Erythroblast (primary cell): Measurements from ENCODE around the gene SPATA12.

Experiments
- DNase-seq, 2 experiments: peaks; one replicate each; lab custom pipeline; 2025; lab: John Stamatoyannopoulos, UW
- GATA1 ChIP-seq: IDR thresholded peaks from 2 replicates; pipeline ENCODE4 v1.6.1; 2011; ENCODE audit warnings: low read depth, mild to moderate bottlenecking, control low read depth, low read length, moderate library complexity
- POLR2A ChIP-seq: IDR thresholded peaks from 2 replicates; pipeline ENCODE4 v1.6.1; 2011; ENCODE audit warnings: mild to moderate bottlenecking, low read length

SPATA12 gene, protein sequence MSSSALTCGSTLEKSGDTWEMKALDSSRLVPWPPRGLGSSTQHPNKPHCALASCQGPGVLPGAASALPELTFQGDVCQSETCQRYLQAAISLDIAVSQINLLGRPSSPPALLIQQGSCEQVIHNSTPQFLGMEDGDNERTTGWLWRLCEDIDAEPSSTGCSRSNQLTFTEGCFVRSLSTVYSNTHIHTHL

GRCh38 chr3:57060089-57060821, at the start of gene SPATA12:
Gene SPATA12 (plus strand): TSS chr3:57060664. CDS start chr3:57073695, 13,031 bp downstream.
- no peak for DNase-seq
- TF ChIP-seq GATA1: no peak
- TF ChIP-seq POLR2A: no peak

- no peak for TF ChIP-seq GATA1
- TF ChIP-seq POLR2A: no peak
- DNase-seq: no peak
These were observed 49.4 kb upstream of the SPATA12 start for GRCh38 chr3:57011022-57011421.

GRCh38 chr3:57012847-57013246, 47.6 kb upstream of the SPATA12 start:
- TF ChIP-seq POLR2A (no peak), GATA1 (no peak)

DNA sequence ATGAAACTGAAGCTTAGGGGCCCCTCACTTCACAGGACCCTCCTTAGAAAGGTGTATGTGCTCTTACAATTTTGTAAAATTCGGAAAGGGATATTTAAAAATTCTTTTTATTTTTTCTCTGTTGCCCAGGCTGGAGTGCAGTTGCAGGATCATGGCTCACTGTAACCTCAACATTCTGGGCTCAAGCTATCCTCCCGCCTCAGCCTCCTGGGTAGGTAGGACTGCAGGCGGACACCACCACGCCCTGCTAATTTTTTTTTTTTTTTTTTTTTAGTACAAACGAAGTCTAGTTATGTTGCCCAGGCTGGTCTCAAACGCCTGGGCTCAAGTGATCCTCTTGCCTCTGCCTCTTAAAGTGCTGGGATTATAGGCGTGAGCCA, 45.1 kb upstream of the SPATA12 start:
- no peak for DNase-seq
- no peak for TF ChIP-seq GATA1
- no peak for TF ChIP-seq POLR2A

More at GRCh38 chr3:57012847-57013246, 47.6 kb upstream of the SPATA12 start:
- DNase-seq: no peak

GRCh38 chr3:57015912-57016311, 44.6 kb upstream of the SPATA12 start:
- no peak for DNase-seq
- TF ChIP-seq GATA1 (no peak), POLR2A (no peak)

GRCh38 chr3:57017459-57017845, 43.0 kb upstream of the SPATA12 start:
- DNase-seq: no peak
- TF ChIP-seq GATA1 (no peak), POLR2A (no peak)

DNA sequence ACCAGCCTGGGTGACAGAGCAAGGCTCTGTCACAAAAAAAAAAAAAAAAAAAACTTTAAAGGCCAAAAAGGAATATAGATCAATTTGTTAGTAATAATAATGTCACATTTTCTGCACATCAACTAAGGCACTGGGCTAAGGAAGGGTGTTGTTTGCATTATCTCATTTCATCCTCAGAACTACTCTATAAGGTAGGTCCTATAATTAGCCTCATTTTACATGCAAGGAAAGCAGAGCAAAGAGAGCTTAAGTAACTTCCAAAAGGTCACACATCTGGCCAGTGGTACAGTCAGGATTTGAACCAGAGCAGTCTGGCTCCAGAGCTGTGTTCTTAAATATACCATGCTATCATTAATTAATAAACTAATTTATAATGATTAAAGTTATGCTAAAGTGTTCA, 42.2 kb upstream of the SPATA12 start:
- no peak for DNase-seq
- TF ChIP-seq POLR2A (no peak), GATA1 (no peak)

DNA sequence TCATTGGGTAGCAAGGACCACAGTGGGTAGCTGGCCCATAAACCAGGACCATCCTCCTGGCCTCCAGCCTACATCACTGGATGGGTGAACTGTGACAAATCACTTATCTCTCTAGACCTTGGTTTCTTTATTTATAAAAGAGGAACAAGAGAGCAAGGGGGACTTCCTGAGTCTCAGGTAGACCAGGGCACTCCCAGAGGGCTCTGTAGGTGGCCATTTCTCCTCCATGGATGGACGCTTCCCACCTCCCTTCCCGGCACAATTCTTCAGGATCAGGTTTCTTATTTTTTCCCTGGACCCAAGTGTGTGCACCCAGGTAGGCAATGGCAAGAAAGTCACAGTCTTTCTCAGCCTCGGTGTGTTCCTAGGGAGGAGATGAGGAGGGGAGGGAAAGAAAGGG, 41.4 kb upstream of the SPATA12 start:
- DNase-seq: no peak
- no peak for TF ChIP-seq GATA1
- TF ChIP-seq POLR2A: no peak

- DNase-seq: no peak
- TF ChIP-seq GATA1 (no peak), POLR2A (no peak)
These were observed 35.2 kb upstream of the SPATA12 start for GRCh38 chr3:57025237-57025636.

DNA sequence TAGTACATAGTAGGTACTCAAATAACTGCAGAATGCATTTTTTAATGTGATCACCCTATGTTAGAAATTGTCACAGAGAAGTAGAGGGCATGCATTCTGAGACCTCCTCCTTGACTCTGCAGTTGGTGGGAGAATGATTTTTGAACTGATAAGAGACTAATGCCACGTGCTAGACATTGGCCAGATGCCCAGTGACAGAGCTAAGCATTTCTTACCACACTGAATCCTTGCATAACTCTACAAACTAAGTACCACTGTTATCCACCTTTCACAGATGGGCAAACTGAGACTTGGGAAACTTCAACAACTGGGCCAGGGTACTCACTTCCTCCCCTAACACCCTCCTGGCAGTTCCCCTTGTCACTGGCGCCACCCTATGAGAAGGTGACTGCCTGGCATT, 33.5 kb upstream of the SPATA12 start:
- TF ChIP-seq GATA1: no peak
- TF ChIP-seq POLR2A: no peak
- peak; percentile 26 to 38 for DNase-seq

- TF ChIP-seq GATA1 (no peak), POLR2A (no peak)
- no peak for DNase-seq
These were observed 31.1 kb upstream of the SPATA12 start for GRCh38 chr3:57029383-57029782.

DNA sequence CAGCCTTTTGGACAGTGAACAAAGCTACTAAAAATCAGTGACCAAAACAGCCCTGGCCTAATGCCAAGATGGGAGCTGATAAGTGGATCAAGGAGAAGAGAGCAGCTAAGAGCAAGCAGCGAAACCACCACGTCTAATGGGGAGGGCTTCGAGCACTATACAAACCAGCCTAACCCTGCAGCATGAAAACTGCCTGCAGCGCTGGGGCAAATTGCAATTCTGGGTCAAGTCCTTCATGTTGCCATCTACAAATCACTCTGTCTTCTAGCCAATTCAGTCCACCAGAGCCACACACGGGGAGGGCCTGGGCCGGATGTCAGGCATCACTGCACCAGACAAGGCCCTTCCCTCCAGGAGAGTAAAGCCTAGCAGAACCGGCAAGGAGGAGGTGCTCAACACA, 30.5 kb upstream of the SPATA12 start:
- DNase-seq: peak in 1 of 2 experiments; percentile 10
- TF ChIP-seq POLR2A (no peak), GATA1 (no peak)

DNA sequence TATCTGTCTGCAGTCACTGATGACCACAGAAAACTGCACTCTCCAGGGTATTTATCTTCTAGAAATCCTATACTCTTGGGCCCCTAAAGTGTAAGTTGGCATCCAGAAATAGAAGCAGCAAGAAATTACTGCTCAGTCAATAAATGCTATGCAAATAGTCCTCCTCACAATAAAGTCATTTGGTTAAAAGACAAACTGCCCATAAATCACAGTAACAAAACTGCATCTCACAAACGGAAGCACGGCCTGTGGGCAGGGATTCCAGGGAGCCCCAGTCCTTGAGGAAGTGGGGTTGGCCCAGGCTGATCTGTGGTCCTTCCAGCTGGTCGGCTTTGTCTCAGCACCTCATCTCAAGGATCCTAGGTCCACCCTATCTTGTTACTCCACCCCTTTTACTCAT, 29.7 kb upstream of the SPATA12 start:
- DNase-seq: no peak
- TF ChIP-seq POLR2A (no peak), GATA1 (no peak)

DNA sequence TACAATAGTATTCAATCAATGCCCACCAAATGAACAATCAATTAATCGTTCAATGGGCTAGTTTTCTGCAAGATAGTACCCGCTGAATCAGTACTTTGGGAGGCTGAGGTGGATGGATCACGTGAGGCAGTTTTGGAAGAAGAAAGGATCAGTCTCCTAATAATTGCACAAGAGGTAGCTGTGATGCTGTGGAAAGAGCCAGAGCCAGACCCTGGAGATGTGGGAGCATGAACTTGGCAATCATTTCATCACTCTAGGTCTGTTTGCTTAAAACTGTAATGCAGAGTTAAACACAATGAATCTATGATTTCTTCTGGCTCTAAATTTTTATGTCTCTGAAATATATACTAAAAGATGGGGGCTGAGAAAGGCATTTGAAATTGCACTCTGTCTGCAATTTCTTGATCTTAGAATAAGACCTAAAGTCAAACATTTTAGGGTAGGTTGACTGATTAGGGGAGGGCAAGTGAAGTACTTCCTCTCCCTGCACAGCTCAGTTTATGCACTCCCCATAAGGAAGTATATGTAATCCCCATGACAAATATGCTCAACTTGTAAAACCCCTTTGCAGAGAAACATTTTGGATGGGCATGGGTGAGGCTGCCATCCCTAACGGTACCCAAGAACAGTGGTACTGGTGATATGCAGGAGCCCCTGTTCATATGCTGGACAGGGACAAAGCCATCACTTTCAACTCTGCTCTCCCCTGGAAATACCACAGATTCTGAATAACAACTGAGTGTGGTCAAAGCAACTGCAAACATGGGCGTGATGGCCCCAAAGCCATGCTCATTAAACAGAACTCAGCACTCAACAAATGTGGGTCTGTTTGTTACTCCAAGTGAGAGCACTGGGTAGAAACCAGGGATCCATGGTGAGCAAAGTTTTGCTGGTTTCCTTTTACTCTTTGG, 28.6 kb upstream of the SPATA12 start:
- DNase-seq: no peak
- TF ChIP-seq GATA1 (no peak), POLR2A (no peak)

DNA sequence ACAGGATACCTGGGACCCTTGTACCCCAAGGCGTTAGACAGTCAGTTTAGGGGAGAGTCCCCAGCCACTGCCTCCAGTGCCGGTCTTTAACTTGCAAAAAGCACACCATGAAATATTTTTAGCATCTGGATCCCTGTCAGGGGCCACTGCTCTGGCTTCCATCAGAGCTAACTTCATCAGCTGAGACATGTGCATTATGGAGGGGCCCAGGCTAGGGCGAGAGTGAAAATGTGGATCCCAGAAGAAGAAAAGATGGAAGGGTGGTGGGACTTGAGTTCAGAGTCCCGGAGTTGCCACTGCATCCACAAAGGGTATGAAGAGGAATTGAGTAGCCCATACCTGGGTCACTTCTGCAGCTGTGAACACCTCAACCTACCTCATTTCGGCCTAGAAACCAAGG, 23.5 kb upstream of the SPATA12 start:
- TF ChIP-seq POLR2A (no peak), GATA1 (no peak)
- no peak for DNase-seq
